HepG2 (cell line): ENCODE data around the gene MARF1. TPM values are rescaled to one million over a fixed set of nuclear protein-coding genes. Genes with fewer than 3 reads are reported as not detected.

Source experiments
- BHLHE40 ChIP-seq: IDR thresholded peaks from 2 replicates; pipeline ENCODE4 v1.6.1; 2011; ENCODE audit warnings: low read length, improper control_type of control experiment
- CAMTA2 ChIP-seq: sonication (generic); formaldehyde crosslinking; IDR thresholded peaks from 2 replicates; pipeline ENCODE4 v1.4.0; 2020; ENCODE audit warnings: mild to moderate bottlenecking, missing genetic modification reagents, borderline replicate concordance
- CBX5 ChIP-seq: sonication (generic); formaldehyde crosslinking; IDR thresholded peaks from 2 replicates; pipeline ENCODE4 v1.4.0; 2020; ENCODE audit warnings: missing genetic modification reagents, borderline replicate concordance
- ETV6 ChIP-seq: sonication (generic); formaldehyde crosslinking; conservative IDR thresholded peaks from 2 replicates; pipeline ENCODE4 v1.4.0; 2020; ENCODE audit warnings: missing genetic modification reagents
- PAWR ChIP-seq: sonication (generic); formaldehyde crosslinking; IDR thresholded peaks from 2 replicates; pipeline ENCODE4 v1.4.0; 2020; ENCODE audit warnings: missing genetic modification reagents, mild to moderate bottlenecking, borderline replicate concordance
- POLR2G ChIP-seq: fragments of 200-400 bp; formaldehyde crosslinking; IDR thresholded peaks from 2 replicates; pipeline ENCODE4 v1.6.1; 2018; ENCODE audit warnings: mild to moderate bottlenecking, low read depth, low read length, moderate library complexity
- THAP11 ChIP-seq: IDR thresholded peaks from 2 replicates; pipeline ENCODE4 v1.6.1; 2016; ENCODE audit warnings: missing biosample characterization, missing genetic modification reagents
- TOPORS ChIP-seq: sonication (generic); formaldehyde crosslinking; IDR thresholded peaks from 2 replicates; pipeline ENCODE4 v1.8.0; 2023; ENCODE audit warnings: mild to moderate bottlenecking, missing genetic modification reagents
- YEATS4 ChIP-seq: sonication (generic); formaldehyde crosslinking; IDR thresholded peaks from 2 replicates; pipeline ENCODE4 v1.4.0; 2020; ENCODE audit warnings: missing genetic modification reagents, borderline replicate concordance
- ZMYM2 ChIP-seq: sonication (generic); formaldehyde crosslinking; IDR thresholded peaks from 2 replicates; pipeline ENCODE4 v1.8.0; 2022; ENCODE audit warnings: mild to moderate bottlenecking, missing genetic modification reagents
- ZNF138 ChIP-seq: sonication (generic); formaldehyde crosslinking; IDR thresholded peaks from 2 replicates; pipeline ENCODE4 v1.5.0; 2020; ENCODE audit warnings: mild to moderate bottlenecking, low read depth, missing genetic modification reagents
- ZNF20 ChIP-seq: sonication (generic); formaldehyde crosslinking; IDR thresholded peaks from 2 replicates; pipeline ENCODE4 v1.4.0; 2020; ENCODE audit warnings: mild to moderate bottlenecking, moderate library complexity, missing genetic modification reagents
- ZNF367 ChIP-seq: sonication (generic); formaldehyde crosslinking; IDR thresholded peaks from 2 replicates; pipeline ENCODE4 v1.4.0; 2020; ENCODE audit warnings: missing genetic modification reagents, borderline replicate concordance
- ZNF570 ChIP-seq: sonication (generic); formaldehyde crosslinking; IDR thresholded peaks from 2 replicates; pipeline ENCODE4 v1.4.0; 2020; ENCODE audit warnings: mild to moderate bottlenecking, missing genetic modification reagents, borderline replicate concordance
- ZNF724P ChIP-seq: sonication (generic); formaldehyde crosslinking; IDR thresholded peaks from 2 replicates; pipeline ENCODE4 v1.8.0; 2022; ENCODE audit warnings: missing genetic modification reagents, borderline replicate concordance
- ZNF781 ChIP-seq: sonication (generic); formaldehyde crosslinking; IDR thresholded peaks from 2 replicates; pipeline ENCODE4 v1.5.1; 2020; ENCODE audit warnings: borderline replicate concordance, mild to moderate bottlenecking, missing genetic modification reagents; ENCODE audit errors: not compliant biosample characterization
- polyA plus RNA-seq, 8 experiments: library from polyadenylated mRNA; depleted of rRNA in 3 of 8; stranded (reverse) in 7 of 8; unstranded in 1 of 8; fragments of >200 nt; fragmentation: Illumina TruSeq in 4 of 8; extraction: Trizol in 4 of 8; gene quantifications; 2 replicates each; pipeline versions ENCODE4 v1.2.1 to v1.2.3, GENCODE V29; 2011 to 2016; ENCODE audit warnings: low read depth in 4 of 8, missing spikeins in 1 of 8, mixed read lengths in 1 of 8; ENCODE audit not compliant: insufficient read depth in 1 of 8
- total RNA-seq, 5 experiments: library from RNA; depleted of rRNA; stranded (reverse); fragments of >200 nt; fragmentation: Illumina TruSeq; extraction: Trizol; gene quantifications; 2 replicates each; pipeline ENCODE4 v1.2.3, GENCODE V29; 2016; ENCODE audit warnings: low read depth in 1 of 5
- TF ChIP-seq, protein P1 (sequence below): sonication (generic); formaldehyde crosslinking; IDR thresholded peaks from 2 replicates; pipeline ENCODE4 v1.9.0; 2022; ENCODE audit warnings: missing genetic modification reagents, mild to moderate bottlenecking, borderline replicate concordance
- TF ChIP-seq, protein P2 (sequence below): sonication (generic); formaldehyde crosslinking; IDR thresholded peaks from 2 replicates; pipeline ENCODE4 v1.8.0; 2022; ENCODE audit warnings: missing genetic modification reagents, mild to moderate bottlenecking, moderate library complexity, borderline replicate concordance
- TF ChIP-seq, protein P3 (sequence below), 2 experiments: sonication (generic) in 1 of 2; formaldehyde crosslinking in 1 of 2; IDR thresholded peaks; 2 replicates each; pipeline versions ENCODE4 v1.5.1 to v1.6.1; 2011 to 2020; ENCODE audit warnings: borderline replicate concordance in 1 of 2, low read depth in 1 of 2, low read length in 1 of 2, mild to moderate bottlenecking in 1 of 2, missing genetic modification reagents in 1 of 2, moderate library complexity in 1 of 2

Gene MARF1
- total and polyA plus RNA-seq, 2 of the 13 experiments (the other 11 are each of a cell fraction or from before 2014, with no cell fraction given): 8.7 to 20.7 TPM

DNA sequence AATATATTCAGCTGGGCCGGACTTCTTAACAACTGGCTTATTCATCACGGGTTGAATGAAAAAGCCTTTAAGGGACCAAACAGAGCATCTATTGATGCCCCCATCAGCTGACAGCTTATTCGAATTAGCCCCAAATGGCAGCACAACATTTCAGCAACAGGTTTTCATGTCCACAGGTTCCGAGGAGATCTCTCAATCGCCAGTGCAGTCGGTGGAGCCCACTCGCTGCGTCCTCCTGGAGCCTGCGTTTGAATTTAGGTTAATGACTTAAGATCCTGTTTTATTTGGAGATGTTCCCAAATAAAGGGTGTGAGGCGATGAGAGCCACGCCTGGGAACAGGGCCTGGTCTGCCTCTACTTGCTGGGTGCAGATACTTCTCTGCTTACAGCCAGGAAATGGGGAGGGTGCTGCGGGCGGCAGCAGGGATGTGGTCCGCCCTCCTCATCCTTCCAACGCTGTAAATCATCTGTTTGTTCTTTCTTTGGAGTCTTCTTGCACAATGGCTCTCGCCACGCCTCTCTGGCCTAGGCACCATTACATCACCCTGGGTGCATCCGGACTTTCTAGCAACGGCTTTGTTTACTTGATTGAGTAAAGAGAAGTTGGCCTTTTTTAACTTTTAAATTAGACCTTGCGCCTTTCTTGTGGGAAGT is 29.7 kb upstream of the MARF1 start (continued):
- TF ChIP-seq, protein P1, sequence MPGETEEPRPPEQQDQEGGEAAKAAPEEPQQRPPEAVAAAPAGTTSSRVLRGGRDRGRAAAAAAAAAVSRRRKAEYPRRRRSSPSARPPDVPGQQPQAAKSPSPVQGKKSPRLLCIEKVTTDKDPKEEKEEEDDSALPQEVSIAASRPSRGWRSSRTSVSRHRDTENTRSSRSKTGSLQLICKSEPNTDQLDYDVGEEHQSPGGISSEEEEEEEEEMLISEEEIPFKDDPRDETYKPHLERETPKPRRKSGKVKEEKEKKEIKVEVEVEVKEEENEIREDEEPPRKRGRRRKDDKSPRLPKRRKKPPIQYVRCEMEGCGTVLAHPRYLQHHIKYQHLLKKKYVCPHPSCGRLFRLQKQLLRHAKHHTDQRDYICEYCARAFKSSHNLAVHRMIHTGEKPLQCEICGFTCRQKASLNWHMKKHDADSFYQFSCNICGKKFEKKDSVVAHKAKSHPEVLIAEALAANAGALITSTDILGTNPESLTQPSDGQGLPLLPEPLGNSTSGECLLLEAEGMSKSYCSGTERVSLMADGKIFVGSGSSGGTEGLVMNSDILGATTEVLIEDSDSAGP (CRISPR knock-in tag): peak; percentile 67
- 0 out of 2 replicates have a peak, but pooled peaks have one; percentile 1 for TF ChIP-seq ZNF20
- peak; percentile 86; the same call in 1 of the 2 replicates for TF ChIP-seq TOPORS (CRISPR knock-in tag)
- TF ChIP-seq ZMYM2 (CRISPR knock-in tag): no peak
- TF ChIP-seq ZNF570 (CRISPR knock-in tag): no peak
- peak; percentile 78; the same call in 1 of the 2 replicates for TF ChIP-seq ETV6 (CRISPR knock-in tag)
- TF ChIP-seq ZNF724P (CRISPR knock-in tag): no peak; the same call in 1 of the 2 replicates
- TF ChIP-seq, protein P2, sequence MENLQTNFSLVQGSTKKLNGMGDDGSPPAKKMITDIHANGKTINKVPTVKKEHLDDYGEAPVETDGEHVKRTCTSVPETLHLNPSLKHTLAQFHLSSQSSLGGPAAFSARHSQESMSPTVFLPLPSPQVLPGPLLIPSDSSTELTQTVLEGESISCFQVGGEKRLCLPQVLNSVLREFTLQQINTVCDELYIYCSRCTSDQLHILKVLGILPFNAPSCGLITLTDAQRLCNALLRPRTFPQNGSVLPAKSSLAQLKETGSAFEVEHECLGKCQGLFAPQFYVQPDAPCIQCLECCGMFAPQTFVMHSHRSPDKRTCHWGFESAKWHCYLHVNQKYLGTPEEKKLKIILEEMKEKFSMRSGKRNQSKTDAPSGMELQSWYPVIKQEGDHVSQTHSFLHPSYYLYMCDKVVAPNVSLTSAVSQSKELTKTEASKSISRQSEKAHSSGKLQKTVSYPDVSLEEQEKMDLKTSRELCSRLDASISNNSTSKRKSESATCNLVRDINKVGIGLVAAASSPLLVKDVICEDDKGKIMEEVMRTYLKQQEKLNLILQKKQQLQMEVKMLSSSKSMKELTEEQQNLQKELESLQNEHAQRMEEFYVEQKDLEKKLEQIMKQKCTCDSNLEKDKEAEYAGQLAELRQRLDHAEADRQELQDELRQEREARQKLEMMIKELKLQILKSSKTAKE (CRISPR knock-in tag): peak; percentile 98
- TF ChIP-seq, protein P3, sequence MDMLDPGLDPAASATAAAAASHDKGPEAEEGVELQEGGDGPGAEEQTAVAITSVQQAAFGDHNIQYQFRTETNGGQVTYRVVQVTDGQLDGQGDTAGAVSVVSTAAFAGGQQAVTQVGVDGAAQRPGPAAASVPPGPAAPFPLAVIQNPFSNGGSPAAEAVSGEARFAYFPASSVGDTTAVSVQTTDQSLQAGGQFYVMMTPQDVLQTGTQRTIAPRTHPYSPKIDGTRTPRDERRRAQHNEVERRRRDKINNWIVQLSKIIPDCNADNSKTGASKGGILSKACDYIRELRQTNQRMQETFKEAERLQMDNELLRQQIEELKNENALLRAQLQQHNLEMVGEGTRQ (IDR thresholded peaks at IDR 0.05; ENCODE audit: low read depth, low read length): no peak
- TF ChIP-seq, protein P3 (CRISPR knock-in tag; IDR thresholded peaks at IDR 0.05; ENCODE audit: borderline replicate concordance): peak; percentile 48; the same call in 1 of the 2 replicates
- TF ChIP-seq ZNF138: no peak
- TF ChIP-seq ZNF367 (CRISPR knock-in tag): 0 out of 2 replicates have a peak, but pooled peaks have one; percentile 24
- TF ChIP-seq YEATS4 (CRISPR knock-in tag): peak; percentile 98
- TF ChIP-seq CBX5 (CRISPR knock-in tag): peak; percentile 100
- peak; percentile 82 for TF ChIP-seq ZNF781 (CRISPR knock-in tag)
- peak; percentile 58 for TF ChIP-seq BHLHE40
- TF ChIP-seq POLR2G: peak; percentile 88
- 0 out of 2 replicates have a peak, but pooled peaks have one; percentile 72 for TF ChIP-seq PAWR
- no peak for TF ChIP-seq CAMTA2 (CRISPR knock-in tag)
- peak; percentile 90 for TF ChIP-seq THAP11 (CRISPR knock-in tag)
